ENCODE data around the gene PPP1R11. TPM values are rescaled to one million over a fixed set of nuclear protein-coding genes. Genes with fewer than 3 reads are reported as not detected.

Gene PPP1R11
- total RNA-seq, 1 experiment from 2014 or later: 49.5 TPM

DNA sequence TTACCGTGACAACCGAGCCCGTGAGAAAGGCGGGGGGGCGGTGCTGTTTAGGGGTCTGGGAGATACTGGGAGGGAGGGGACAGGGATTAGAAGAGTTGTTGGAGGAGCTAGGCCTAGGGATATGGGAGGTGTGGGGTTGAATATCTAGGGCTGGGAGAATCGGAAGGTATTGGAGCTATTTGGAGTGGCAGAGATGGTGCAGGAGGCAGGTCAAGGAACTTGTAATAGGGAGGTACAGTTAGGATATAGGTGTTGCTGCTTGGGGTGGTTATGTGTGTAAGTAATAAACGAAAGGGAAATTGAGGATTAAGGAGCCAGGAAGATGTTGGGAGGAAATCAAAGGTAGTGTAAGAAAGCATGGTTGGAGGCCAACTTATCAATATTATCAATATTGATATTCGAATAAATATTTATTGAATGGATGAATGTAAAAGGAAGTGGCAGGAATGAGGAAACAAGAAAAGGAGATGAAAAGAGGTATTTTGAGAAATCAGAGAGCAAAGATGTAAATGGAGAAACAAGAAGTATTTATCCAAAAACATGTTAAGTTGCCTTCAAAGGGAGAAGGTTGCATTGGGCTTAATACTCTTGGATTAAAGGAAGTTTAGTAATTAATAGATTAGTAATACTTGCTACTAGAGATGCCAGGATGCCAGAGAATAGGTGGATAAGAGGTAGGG is 602 bp downstream of the PPP1R11 start:
- Histone ChIP-seq H3K79me2 (ENCODE audit: low read length) (peaks cover 28% of the 10 kb centered on the region), H3K27ac (ENCODE audit: low read length) (peak overlapping the region; percentile 24), H3K9me3 (ENCODE audit: low read length) (no peaks in the 10 kb centered on the region), H4K20me1 (ENCODE audit: low read length) (no peaks in the 10 kb centered on the region), H3K9ac (ENCODE audit: low read length) (peak overlapping the region; percentile 67), H3K27me3 (ENCODE audit: low read length) (no peaks in the 10 kb centered on the region), H3K36me3 (ENCODE audit: low read depth, low read length) (0 out of 2 replicates have a peak, but pooled peaks cover 3% of the 10 kb centered on the region), H3F3A (ENCODE audit: low read length, unreplicated experiment) (no peaks in the 10 kb centered on the region), H3K9me2 (replicated peaks; ENCODE audit: low read length) (no peaks in the 10 kb centered on the region), H3K4me1 (ENCODE audit: insufficient read depth, low read length) (peaks cover 22% of the 10 kb centered on the region), H3K4me3 (ENCODE audit: low read length) (peak overlapping the region; percentile 70), H2AFZ (ENCODE audit: low read length) (peak overlapping the region; percentile 70), H3K4me2 (ENCODE audit: low read length) (peak overlapping the region; percentile 80)
- no peak for TF ChIP-seq EZH2 (IDR thresholded peaks at IDR 0.05; ENCODE audit: low read length, unreplicated experiment)
- no peak for TF ChIP-seq CTCF (conservative IDR thresholded peaks at IDR 0.05; ENCODE audit: low read depth, low read length)
- TF ChIP-seq EZH2phosphoT487 (IDR thresholded peaks at IDR 0.05; ENCODE audit: borderline replicate concordance, low read length): no peak
- ChIA-PET POLR2A (ENCODE audit: unreplicated experiment) (no interaction called here), CTCF (no interaction called here)
- ATAC-seq (no peak; the same call in 1 of the 2 replicates), DNase-seq (no peak)
- intact Hi-C loops (cut with micrococcal nuclease): loop anchor here (2.0 kb wide), 1 partner anchor 35 kb away; no protein-coding TSS in a partner anchor
- BruUV-seq (replicated peaks): no TSS peak

DNA sequence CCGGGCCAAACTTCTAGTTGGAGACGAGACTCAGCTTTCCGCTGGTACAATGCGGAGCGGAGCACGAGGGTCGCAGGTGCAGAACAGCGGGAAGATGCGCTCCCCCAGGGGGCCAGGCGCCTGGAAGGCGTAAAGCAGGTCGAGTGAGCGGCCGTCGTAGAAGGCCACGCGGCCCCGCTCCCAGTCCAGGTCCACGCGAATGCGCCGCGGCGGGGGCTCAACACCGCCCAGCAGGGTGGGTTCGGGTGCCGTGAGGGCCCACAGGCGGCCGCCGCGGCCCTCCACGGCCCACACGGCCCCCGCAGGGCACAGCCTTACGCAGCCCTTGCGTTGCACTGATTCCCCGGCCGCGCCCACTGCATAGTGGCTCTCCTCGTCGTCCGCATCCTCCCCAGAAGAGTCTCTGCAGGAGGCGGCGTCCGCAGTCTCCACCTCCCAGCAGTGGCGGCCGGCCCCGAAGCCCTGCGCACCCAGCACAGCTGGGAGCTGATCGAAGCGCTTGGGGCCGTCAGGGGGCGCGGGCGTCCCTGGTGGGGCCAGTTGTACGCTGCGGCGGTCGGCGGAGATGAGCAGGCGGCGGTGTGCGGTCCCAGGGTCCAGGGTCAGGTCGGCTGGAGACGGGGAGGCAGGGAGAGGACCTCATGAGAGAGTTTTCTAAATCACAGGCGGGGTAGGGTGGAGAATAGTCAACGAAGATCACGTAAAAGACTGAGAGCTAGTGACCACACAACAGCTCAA is 4.3 kb downstream of the PPP1R11 start:
- no peaks in the 10 kb centered on the region for H3K36me3 ChIP-seq (ENCODE audit: low read depth, low read length)
- no peak overlapping the region for H3K9ac ChIP-seq (ENCODE audit: low read length)
- no peak for TF ChIP-seq CTCF (conservative IDR thresholded peaks at IDR 0.05; ENCODE audit: low read depth, low read length)
- no peak for TF ChIP-seq EZH2phosphoT487 (IDR thresholded peaks at IDR 0.05; ENCODE audit: borderline replicate concordance, low read length)
- no peak for TF ChIP-seq EZH2 (IDR thresholded peaks at IDR 0.05; ENCODE audit: low read length, unreplicated experiment)
- H3K79me2 ChIP-seq (ENCODE audit: low read length): peaks cover 16% of the 10 kb centered on the region
- 0 out of 2 replicates have a peak, but pooled peaks cover 3% of the 10 kb centered on the region for H3K27me3 ChIP-seq (ENCODE audit: low read length)
- ATAC-seq (no peak), DNase-seq (no peak)
- H2AFZ ChIP-seq (ENCODE audit: low read length): no peak overlapping the region
- ChIA-PET CTCF (no interaction called here), POLR2A (ENCODE audit: unreplicated experiment) (no interaction called here)
- no peaks in the 10 kb centered on the region for H3K9me3 ChIP-seq (ENCODE audit: low read length)
- H3K4me1 ChIP-seq (ENCODE audit: insufficient read depth, low read length): peaks cover 37% of the 10 kb centered on the region
- no peak overlapping the region for H3K27ac ChIP-seq (ENCODE audit: low read length)
- H4K20me1 ChIP-seq (ENCODE audit: low read length): no peaks in the 10 kb centered on the region
- intact Hi-C loops (cut with micrococcal nuclease): no loop called here
- no peak overlapping the region for H3K4me3 ChIP-seq (ENCODE audit: low read length)
- H3K4me2 ChIP-seq (ENCODE audit: low read length): no peak overlapping the region
- no TSS peak for BruUV-seq (replicated peaks)
- no peaks in the 10 kb centered on the region for H3K9me2 ChIP-seq (replicated peaks; ENCODE audit: low read length)
- no peaks in the 10 kb centered on the region for H3F3A ChIP-seq (ENCODE audit: low read length, unreplicated experiment)

GRCh38 chr6:30071858-30072257 is 4.9 kb downstream of the PPP1R11 start:
- Histone ChIP-seq H3K9ac (ENCODE audit: low read length) (no peak overlapping the region), H2AFZ (ENCODE audit: low read length) (no peak overlapping the region), H3K27ac (ENCODE audit: low read length) (no peak overlapping the region), H3F3A (ENCODE audit: low read length, unreplicated experiment) (no peaks in the 10 kb centered on the region), H3K79me2 (ENCODE audit: low read length) (peaks cover 16% of the 10 kb centered on the region), H4K20me1 (ENCODE audit: low read length) (no peaks in the 10 kb centered on the region), H3K4me2 (ENCODE audit: low read length) (no peak overlapping the region), H3K9me3 (ENCODE audit: low read length) (no peaks in the 10 kb centered on the region), H3K4me3 (ENCODE audit: low read length) (no peak overlapping the region), H3K27me3 (ENCODE audit: low read length) (0 out of 2 replicates have a peak, but pooled peaks cover 3% of the 10 kb centered on the region), H3K9me2 (replicated peaks; ENCODE audit: low read length) (no peaks in the 10 kb centered on the region), H3K4me1 (ENCODE audit: insufficient read depth, low read length) (peaks cover 41% of the 10 kb centered on the region), H3K36me3 (ENCODE audit: low read depth, low read length) (no peaks in the 10 kb centered on the region)
- BruUV-seq (replicated peaks): no TSS peak
- CTCF ChIA-PET: no interaction called here
- DNase-seq (no peak), ATAC-seq (no peak)
- intact Hi-C loops (cut with micrococcal nuclease): no loop called here
- POLR2A ChIA-PET (ENCODE audit: unreplicated experiment): no interaction called here
- TF ChIP-seq EZH2 (IDR thresholded peaks at IDR 0.05; ENCODE audit: low read length, unreplicated experiment) (no peak), EZH2phosphoT487 (IDR thresholded peaks at IDR 0.05; ENCODE audit: borderline replicate concordance, low read length) (no peak), CTCF (conservative IDR thresholded peaks at IDR 0.05; ENCODE audit: low read depth, low read length) (no peak)

All from PC-3 (cell line).